GM21528 (cell line): ENCODE results near the gene MELK.

Experiments
- ATAC-seq: cut with Tn5 transposase; IDR thresholded peaks from one replicate; pipeline ENCODE4 v1.9.1; 2021; ENCODE audit warnings: mild to moderate bottlenecking, moderate library complexity; ENCODE audit not compliant: unreplicated experiment, low FRiP score

The MELK gene

GRCh38 chr9:36575411-36575882, 2.8 kb downstream of the MELK start:
- no peak for ATAC-seq

GRCh38 chr9:36576866-36577265, 4.2 kb downstream of the MELK start:
- ATAC-seq: no peak

GRCh38 chr9:36584620-36585460, 12.1 kb downstream of the MELK start:
- ATAC-seq: no peak

GRCh38 chr9:36590231-36590630, 17.5 kb downstream of the MELK start:
- ATAC-seq: no peak

- ATAC-seq: no peak
Measured at GRCh38 chr9:36592801-36593583, 20.3 kb downstream of the MELK start.

- no peak for ATAC-seq
Measured at GRCh38 chr9:36594213-36594612, 21.5 kb downstream of the MELK start.

- no peak for ATAC-seq
Measured at GRCh38 chr9:36597412-36598178, 24.9 kb downstream of the MELK start.

- ATAC-seq: no peak
Measured at GRCh38 chr9:36598273-36598672, 25.6 kb downstream of the MELK start.

GRCh38 chr9:36603006-36603405, 30.3 kb downstream of the MELK start:
- ATAC-seq: no peak

GRCh38 chr9:36609306-36609705, 36.6 kb downstream of the MELK start:
- ATAC-seq: no peak

- no peak for ATAC-seq
Measured at GRCh38 chr9:36622121-36622520, 49.4 kb downstream of the MELK start.

- no peak for ATAC-seq
Measured at GRCh38 chr9:36623280-36623679, 50.6 kb downstream of the MELK start.

GRCh38 chr9:36625006-36625615, 52.4 kb downstream of the MELK start:
- ATAC-seq: no peak

GRCh38 chr9:36632892-36633291, 60.2 kb downstream of the MELK start:
- ATAC-seq: no peak

- no peak for ATAC-seq
Measured at GRCh38 chr9:36637491-36638270, 65.0 kb downstream of the MELK start.

GRCh38 chr9:36640771-36641381, 68.2 kb downstream of the MELK start:
- no peak for ATAC-seq

- no peak for ATAC-seq
Measured at GRCh38 chr9:36642817-36643216, 70.1 kb downstream of the MELK start.

- ATAC-seq: no peak
Measured at GRCh38 chr9:36656842-36657241, 84.1 kb downstream of the MELK start.

- no peak for ATAC-seq
Measured at GRCh38 chr9:36659500-36659899, 86.8 kb downstream of the MELK start.
